EH (cell line): ENCODE measurements around the gene CHI3L2.
A peak's percentile ranks its signal among the peaks of the same experiment; 100 is the strongest.
"Not testable (repeated sequence)": the region's sequence is repeated elsewhere in the genome, so short reads cannot be mapped to it uniquely, and the experiment has no call there.

Source experiments
- DNase-seq: peaks from one replicate; pipeline ENCODE4 v3.0.0-alpha.2; 2015; ENCODE audit warnings: low read depth

Gene CHI3L2

GRCh38 chr1:111202366-111202706 lies 25.2 kb upstream of the CHI3L2 start:
- DNase-seq = no peak

- no peak for DNase-seq
Observed at GRCh38 chr1:111202707-111203623, 24.5 kb upstream of the CHI3L2 start.

DNA sequence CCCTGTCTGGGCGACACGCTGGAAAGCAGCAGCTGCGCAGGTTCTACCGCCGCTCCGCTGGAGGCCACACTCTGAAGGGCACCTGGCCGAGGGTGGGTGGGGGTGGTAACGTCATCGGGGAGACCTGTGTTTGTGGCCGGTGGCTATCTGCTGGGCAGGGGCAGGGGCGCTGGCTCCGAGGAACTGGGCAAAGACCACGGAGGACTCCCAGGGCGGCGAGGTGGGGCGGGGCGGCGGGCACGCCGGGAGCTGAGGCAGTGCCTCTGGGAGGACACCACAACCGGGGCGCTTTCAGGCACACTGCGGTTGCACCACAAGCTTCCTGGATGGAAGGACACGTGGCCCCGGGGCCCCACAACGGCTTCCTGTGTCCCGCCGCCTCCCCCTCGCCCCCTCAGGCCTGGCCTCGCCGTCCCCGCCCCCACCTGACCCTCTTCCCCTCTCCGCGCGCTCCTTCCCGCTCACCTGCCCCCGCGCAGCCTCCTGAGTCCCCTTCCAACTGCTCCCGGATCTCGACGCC lies 23.8 kb upstream of the CHI3L2 start:
- peak; percentile 64 for DNase-seq

DNA sequence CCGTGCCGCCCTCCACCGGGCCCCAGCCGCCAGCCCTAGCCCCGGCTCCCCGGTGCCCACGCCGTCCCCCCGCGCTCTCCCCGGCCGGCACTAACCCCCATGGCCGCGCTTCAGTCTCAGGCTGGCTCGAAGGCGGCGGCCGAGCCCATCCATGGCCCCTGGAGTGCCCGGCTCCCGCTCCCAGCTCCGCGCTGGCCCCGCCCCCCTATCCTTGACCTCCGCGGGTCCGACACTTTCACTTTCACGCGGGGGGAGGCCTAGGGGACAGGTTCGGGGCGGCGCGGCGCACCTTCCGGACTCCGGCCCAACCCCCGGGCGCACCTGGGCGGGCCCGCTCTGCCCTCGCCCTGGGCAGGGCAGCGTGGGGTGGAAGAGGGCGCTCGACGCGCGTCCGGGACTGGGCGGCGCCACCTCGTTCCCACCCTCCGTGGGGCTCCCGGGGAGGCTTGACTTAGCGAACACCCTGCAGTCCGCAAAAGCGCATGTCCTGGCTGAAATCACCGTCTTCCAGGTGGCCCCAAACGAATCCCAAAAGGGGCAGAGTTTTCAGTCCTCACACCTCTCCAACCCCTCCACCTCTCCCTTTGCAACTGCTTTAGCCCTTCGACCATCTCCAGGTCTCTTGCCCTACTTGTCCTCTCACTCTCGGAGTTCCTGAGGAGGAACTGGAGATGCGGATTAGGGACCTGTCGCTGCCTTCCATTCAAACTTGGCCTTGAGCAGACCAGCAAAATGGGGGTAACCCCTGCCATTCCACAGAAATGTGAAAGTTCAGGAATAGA lies 23.1 kb upstream of the CHI3L2 start:
- DNase-seq = no peak

DNA sequence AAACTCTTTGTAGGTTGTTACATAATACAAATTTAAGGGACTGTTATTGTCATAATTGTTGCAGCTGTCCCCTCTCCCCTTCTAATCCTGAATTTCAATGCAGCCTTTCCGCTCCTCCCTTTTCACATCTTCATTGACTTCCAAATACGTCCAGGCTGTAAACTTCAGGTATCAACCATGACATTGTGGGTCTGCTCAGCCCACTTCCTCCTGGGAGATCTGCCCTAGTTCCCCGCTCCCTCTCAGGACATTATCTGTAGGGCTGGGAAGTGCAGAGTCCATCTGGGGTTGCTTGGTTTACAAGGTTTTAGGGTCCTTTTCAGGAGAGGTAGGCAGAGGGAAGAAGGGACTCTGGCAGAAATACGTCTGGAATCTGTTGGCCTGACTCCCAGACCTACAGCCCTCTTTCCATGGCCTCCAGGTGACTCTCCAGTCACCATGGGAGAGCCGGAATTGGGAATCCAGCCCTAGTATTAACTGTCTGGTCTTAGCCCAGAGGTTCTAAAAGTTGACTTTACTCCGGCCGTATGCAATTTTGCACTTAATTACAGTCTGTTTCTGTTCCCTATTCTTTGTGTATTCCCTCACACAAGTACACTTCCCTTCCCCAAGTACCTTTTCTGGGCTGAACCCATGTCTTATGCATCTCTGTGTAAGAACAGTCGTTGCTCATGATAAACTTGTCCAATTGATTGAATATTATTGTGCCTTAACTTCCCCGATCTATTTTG lies 22.4 kb upstream of the CHI3L2 start:
- DNase-seq = peak; percentile 21

GRCh38 chr1:111205714-111206050 lies 21.8 kb upstream of the CHI3L2 start:
- DNase-seq = peak; percentile 76

DNA sequence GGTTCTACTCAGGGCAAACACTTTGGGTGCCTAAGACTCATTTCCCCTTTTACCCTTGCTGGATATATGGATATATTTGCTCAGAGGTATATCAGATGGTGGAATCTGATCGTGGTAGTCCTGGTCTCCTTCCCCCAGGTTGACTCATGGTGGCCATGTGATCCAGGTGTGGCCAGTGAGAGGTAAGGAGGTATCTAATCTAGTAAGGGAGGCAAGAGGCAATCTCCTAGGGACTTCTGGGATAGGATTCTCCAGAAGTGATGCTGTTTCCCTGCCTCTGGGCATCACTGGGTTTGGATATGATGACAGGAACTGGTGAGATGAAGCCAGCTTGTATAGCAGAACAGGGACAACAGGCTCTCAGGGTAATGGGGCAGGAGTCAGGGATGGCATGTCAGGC lies 18.6 kb upstream of the CHI3L2 start:
- no peak for DNase-seq

- DNase-seq = no peak
Observed at GRCh38 chr1:111209622-111210021, 17.9 kb upstream of the CHI3L2 start.

DNA sequence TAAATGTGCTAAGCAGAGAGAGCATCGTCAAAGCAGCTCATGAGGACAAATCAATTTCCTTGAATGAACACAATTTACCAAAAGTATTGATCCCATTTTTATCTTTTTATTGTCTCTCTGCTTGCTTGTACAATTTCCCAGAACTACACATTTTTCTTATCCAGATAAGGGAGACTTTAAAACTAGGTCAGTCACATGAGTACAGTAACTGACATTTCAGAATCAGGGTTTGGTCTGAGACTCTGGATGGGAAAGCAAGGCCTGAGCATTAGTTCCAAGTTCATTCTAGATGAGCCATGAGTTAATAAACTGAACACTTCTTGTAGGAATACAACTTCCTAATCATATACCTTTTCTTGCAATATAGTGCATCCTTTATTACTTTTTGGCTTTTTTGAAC lies 15.6 kb upstream of the CHI3L2 start:
- DNase-seq = no peak

GRCh38 chr1:111212634-111213335 lies 14.7 kb upstream of the CHI3L2 start:
- DNase-seq = no peak

DNA sequence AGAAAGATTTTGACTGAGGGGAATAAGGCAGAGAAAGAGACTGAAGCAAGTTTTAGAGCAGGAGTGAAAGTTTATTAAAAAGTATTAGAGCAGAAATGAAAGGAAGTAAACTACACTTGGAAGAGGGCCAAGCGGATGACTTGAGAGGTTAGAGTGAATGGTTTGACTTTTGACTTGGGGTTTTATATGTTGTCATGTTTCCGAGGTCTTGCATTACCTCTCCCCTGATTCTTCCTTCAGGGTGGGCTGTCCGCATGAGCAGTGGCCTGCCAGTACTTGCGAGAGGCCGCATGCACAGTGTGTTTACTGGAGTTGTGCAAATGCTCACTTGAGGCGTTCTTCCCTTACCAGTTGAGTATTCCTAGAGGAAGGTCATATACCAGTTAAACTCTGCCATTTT lies 14.1 kb upstream of the CHI3L2 start:
- no peak for DNase-seq

GRCh38 chr1:111214074-111214801 lies 13.3 kb upstream of the CHI3L2 start:
- DNase-seq = no peak

DNA sequence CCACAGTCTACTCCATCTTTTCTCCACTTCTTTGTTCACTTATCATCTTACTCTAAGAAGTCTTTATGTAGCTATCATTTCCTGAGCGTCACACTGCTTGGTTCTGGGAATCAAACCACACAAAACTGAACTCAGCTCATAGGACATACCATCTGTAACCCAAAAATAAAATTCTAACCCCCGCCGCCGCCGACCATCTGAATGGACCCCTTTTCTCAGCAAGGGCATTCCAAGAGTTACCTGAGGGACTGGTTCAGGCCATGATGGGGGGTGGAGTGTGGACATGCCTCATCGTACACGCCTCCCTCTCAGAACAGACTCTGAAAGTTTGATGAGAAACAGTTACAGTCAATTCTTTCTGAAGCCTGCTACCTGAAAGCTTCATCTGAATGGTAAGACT lies 12.6 kb upstream of the CHI3L2 start:
- DNase-seq = no peak

- not testable (repeated sequence) for DNase-seq
Observed at GRCh38 chr1:111215285-111215684, 12.2 kb upstream of the CHI3L2 start.

- no peak for DNase-seq
Observed at GRCh38 chr1:111216751-111217150, 10.8 kb upstream of the CHI3L2 start.

DNA sequence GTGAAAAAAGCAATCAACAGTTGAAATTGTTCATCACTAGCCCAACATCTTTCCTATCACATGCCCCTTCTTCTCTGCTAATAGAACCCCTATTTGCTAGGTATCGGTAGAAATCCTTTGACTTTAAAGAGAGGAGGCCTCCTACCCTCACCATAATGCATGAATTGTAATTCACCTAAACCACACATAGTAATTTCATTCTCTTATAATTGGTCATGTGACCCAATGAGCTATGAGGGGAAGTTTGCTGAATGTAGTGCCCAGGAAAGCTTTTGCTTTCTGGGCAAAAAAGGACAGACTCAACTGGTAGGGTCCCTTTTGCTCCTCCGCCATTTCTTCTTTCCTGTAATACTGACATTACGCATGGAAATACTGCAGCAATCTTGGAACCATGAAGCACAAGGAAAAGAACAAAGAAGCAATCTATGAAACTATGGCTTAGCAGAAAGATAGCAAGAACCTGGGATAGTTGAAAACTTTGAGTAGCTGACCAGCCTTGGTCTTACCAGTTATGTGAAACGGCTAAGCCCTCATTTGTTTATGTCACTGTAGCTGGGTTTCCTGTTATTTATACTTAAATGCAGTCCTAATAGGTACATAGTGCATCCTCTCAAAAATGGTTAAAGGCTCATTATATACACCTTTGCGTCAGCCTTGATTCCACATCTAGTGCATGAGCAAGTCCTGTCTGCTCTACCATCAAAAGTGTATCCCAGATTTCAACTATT lies 10.2 kb upstream of the CHI3L2 start:
- DNase-seq = no peak

DNA sequence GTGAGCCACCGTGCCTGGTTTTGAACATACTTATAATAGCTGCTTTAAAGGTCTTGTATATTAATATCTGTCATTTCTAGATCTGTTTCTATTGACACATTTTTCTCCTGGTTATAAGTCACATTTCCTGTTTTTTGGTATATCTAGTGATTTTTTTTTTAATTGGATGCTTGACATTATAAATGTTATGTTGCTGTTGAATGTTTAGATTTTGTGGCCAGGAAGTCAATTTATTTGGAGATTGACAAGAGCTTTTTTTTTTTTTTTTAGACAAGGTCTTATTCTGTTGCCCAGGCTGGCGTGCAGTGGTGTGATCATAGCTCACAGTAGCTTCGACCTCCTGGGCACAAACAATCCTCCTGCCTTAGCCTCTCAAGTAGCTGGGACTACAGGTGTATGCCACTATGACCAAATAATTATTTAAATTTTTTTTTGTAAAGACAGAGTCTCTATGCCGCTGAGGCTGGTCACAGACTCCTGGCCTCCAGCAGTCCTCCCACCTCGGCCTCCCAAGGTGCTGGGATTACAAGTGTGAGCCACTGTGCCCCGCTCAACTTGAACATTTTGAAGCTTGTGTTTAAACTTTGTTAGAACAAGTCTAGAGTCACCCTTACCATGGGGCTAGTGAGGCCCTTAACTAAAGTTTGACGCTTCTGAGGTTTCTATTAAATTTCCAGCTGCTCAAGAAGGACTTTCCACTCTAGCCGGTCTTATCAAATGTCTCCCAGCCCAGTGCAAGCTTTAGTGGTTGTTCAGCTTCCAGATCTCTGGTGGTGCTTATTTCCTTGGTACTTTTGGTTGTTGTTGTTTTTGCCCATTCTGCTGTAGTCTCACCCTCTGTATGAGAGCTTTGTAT lies 8.6 kb upstream of the CHI3L2 start:
- no peak for DNase-seq

- no peak for DNase-seq
Observed at GRCh38 chr1:111219557-111220286, 7.8 kb upstream of the CHI3L2 start.
